22Rv1 (cell line): Measurements from ENCODE around the gene PARP11.

ENCODE experiments used
- ZFX ChIP-seq: fragments of 450-650 bp; IDR thresholded peaks from 2 replicates; pipeline ENCODE4 v1.6.1; 2017; ENCODE audit warnings: antibody characterized with exemption, borderline replicate concordance
- TF ChIP-seq, protein P1 (sequence below): fragments of 450-650 bp; IDR thresholded peaks from 2 replicates; pipeline ENCODE4 v1.5.1; 2017; ENCODE audit warnings: mild to moderate bottlenecking

DNA sequence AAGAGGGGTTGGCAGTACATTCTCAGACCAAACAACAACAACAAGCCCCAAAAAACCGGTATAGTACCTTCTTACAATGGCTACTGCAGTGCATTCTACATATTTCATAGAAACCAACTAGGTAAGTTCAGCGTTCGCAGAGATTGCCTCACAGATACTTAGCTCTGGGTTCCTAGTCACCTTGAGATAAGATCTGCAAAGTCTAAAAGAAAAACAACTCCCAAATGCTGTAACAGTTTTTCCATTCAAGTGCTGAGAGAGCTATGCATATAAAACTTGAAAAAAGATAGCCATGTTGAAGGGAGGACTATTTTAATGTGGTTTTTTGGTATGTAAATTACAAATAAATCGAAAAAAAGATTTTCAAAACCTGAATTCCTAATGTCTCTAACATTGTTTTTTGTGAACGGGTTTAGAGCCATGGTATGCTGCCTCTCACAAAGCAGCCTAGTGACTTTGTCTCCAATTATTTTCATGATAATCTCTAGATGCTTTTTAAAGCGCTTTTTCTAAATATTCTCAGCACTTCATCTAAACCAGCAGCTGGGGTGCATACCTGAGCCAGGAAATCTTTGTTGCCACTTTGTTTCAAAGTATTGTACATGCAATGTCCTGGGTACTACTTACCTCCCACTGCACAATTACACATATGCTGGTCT lies 63.7 kb downstream of the PARP11 start:
- TF ChIP-seq, protein P1, sequence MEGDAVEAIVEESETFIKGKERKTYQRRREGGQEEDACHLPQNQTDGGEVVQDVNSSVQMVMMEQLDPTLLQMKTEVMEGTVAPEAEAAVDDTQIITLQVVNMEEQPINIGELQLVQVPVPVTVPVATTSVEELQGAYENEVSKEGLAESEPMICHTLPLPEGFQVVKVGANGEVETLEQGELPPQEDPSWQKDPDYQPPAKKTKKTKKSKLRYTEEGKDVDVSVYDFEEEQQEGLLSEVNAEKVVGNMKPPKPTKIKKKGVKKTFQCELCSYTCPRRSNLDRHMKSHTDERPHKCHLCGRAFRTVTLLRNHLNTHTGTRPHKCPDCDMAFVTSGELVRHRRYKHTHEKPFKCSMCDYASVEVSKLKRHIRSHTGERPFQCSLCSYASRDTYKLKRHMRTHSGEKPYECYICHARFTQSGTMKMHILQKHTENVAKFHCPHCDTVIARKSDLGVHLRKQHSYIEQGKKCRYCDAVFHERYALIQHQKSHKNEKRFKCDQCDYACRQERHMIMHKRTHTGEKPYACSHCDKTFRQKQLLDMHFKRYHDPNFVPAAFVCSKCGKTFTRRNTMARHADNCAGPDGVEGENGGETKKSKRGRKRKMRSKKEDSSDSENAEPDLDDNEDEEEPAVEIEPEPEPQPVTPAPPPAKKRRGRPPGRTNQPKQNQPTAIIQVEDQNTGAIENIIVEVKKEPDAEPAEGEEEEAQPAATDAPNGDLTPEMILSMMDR, result no peak
- TF ChIP-seq ZFX, result no peak
